ENCODE measurements around the gene PDAP1.
"Not testable (repeated sequence)": the region's sequence is repeated elsewhere in the genome, so short reads cannot be mapped to it uniquely, and the experiment has no call there.

PDAP1 gene

GRCh38 chr7:99350641-99351040 lies 57.8 kb downstream of the PDAP1 start:
- DNase-seq (ENCODE audit: low read depth, low spot score): not testable (repeated sequence)

Measured in activated CD4-positive, CD25-positive, alpha-beta regulatory T cell treated with anti-CD3 and anti-CD28 coated beads, Interleukin-2, amount 50 U/mL, for 16 hours (primary cell).